ENCODE measurements around the gene USP13. TPM values are rescaled to one million over a fixed set of nuclear protein-coding genes. Genes with fewer than 3 reads are reported as not detected.
"Not testable (repeated sequence)": the region's sequence is repeated elsewhere in the genome, so short reads cannot be mapped to it uniquely, and the experiment has no call there.

The USP13 gene
- polyA plus RNA-seq, 3 donors: 0.31 to 1.6 (median 1.2) TPM

GRCh38 chr3:179681492-179682263, 28.8 kb downstream of the USP13 start:
- H2AFZ ChIP-seq (ENCODE audit: insufficient read depth, low read depth, low read length, poor library complexity, severe bottlenecking): peak overlapping the region; percentile 19
- H3K27ac ChIP-seq (ENCODE audit: low read depth in 1 of 2, low read length in 2 of 2): no peak overlapping the region
- Mint-ChIP-seq H3K4me3 (no peak overlapping the region), H3K27ac (no peak overlapping the region), H3K36me3 (peaks cover 0 to 6% of the 10 kb centered on the region in 2 donors), H3K9me3 (peaks cover 0 to 5% (median 0%) of the 10 kb centered on the region in 7 donors), H3K27me3 (ENCODE audit: low read depth in 3 of 3) (no peaks in the 10 kb centered on the region), H3K4me1 (no peaks in the 10 kb centered on the region)
- intact Hi-C loops (cut with micrococcal nuclease): no loop called here
- H3K4me2 ChIP-seq (replicated peaks; ENCODE audit: extremely low read depth, low read length, poor library complexity, severe bottlenecking): no peak overlapping the region
- no peaks in the 10 kb centered on the region for H4K20me1 ChIP-seq (ENCODE audit: insufficient read depth, low read length)
- 95% methylated on average over 9 of the region's 21 CpGs for WGBS (ENCODE audit: insufficient coverage)
- no peak for DNase-seq
- no peaks in the 10 kb centered on the region for H3K79me2 ChIP-seq (ENCODE audit: insufficient read depth, low read length)
- H3K9ac ChIP-seq (ENCODE audit: insufficient read depth, low read length, poor library complexity, severe bottlenecking): no peak overlapping the region
- H3K4me1 ChIP-seq (ENCODE audit: control insufficient read depth in 1 of 2, insufficient read depth in 2 of 2, low read length in 2 of 2): peaks cover 0 to 5% of the 10 kb centered on the region in 2 donors
- no peaks in the 10 kb centered on the region for H3K36me3 ChIP-seq (replicated peaks in 1 of 2; ENCODE audit: control insufficient read depth in 1 of 2, insufficient read depth in 2 of 2, low read length in 2 of 2)
- no peak overlapping the region for H3K4me3 ChIP-seq (replicated peaks in 1 of 3; ENCODE audit: low read depth in 2 of 3, low read length in 3 of 3)
- no peaks in the 10 kb centered on the region for H3K27me3 ChIP-seq (ENCODE audit: control insufficient read depth in 2 of 2, insufficient read depth in 2 of 2, low read length in 2 of 2)
- no peak for TF ChIP-seq CTCF (IDR thresholded peaks at IDR 0.05)
- H3K9me3 ChIP-seq (replicated peaks in 1 of 2; ENCODE audit: control insufficient read depth in 1 of 2, insufficient read depth in 1 of 2, low read length in 2 of 2): no peaks in the 10 kb centered on the region

GRCh38 chr3:179682426-179683080, 29.7 kb downstream of the USP13 start:
- H3K9me3 ChIP-seq (replicated peaks in 1 of 2; ENCODE audit: control insufficient read depth in 1 of 2, insufficient read depth in 1 of 2, low read length in 2 of 2): no peaks in the 10 kb centered on the region
- no peak overlapping the region for H2AFZ ChIP-seq (ENCODE audit: insufficient read depth, low read depth, low read length, poor library complexity, severe bottlenecking)
- DNase-seq: no peak
- no peaks in the 10 kb centered on the region for H3K27me3 ChIP-seq (ENCODE audit: control insufficient read depth in 2 of 2, insufficient read depth in 2 of 2, low read length in 2 of 2)
- Mint-ChIP-seq H3K27me3 (ENCODE audit: low read depth in 3 of 3) (no peaks in the 10 kb centered on the region), H3K36me3 (peaks cover 0 to 6% of the 10 kb centered on the region in 2 donors), H3K27ac (no peak overlapping the region), H3K4me1 (no peaks in the 10 kb centered on the region), H3K9me3 (peaks cover 0 to 5% (median 0%) of the 10 kb centered on the region in 7 donors), H3K4me3 (no peak overlapping the region)
- intact Hi-C loops (cut with micrococcal nuclease): no loop called here
- H3K79me2 ChIP-seq (ENCODE audit: insufficient read depth, low read length): no peaks in the 10 kb centered on the region
- no peak overlapping the region for H3K4me3 ChIP-seq (replicated peaks in 1 of 3; ENCODE audit: low read depth in 2 of 3, low read length in 3 of 3)
- H4K20me1 ChIP-seq (ENCODE audit: insufficient read depth, low read length): no peaks in the 10 kb centered on the region
- no peak for TF ChIP-seq CTCF (IDR thresholded peaks at IDR 0.05)
- H3K9ac ChIP-seq (ENCODE audit: insufficient read depth, low read length, poor library complexity, severe bottlenecking): no peak overlapping the region
- no peak overlapping the region for H3K27ac ChIP-seq (ENCODE audit: low read depth in 1 of 2, low read length in 2 of 2)
- H3K36me3 ChIP-seq (replicated peaks in 1 of 2; ENCODE audit: control insufficient read depth in 1 of 2, insufficient read depth in 2 of 2, low read length in 2 of 2): no peaks in the 10 kb centered on the region
- H3K4me2 ChIP-seq (replicated peaks; ENCODE audit: extremely low read depth, low read length, poor library complexity, severe bottlenecking): no peak overlapping the region
- WGBS (ENCODE audit: insufficient coverage): no CpG with 5 or more reads among the region's 4 CpGs
- peaks cover under 1 to 5% of the 10 kb centered on the region in 2 donors for H3K4me1 ChIP-seq (ENCODE audit: control insufficient read depth in 1 of 2, insufficient read depth in 2 of 2, low read length in 2 of 2)

DNA sequence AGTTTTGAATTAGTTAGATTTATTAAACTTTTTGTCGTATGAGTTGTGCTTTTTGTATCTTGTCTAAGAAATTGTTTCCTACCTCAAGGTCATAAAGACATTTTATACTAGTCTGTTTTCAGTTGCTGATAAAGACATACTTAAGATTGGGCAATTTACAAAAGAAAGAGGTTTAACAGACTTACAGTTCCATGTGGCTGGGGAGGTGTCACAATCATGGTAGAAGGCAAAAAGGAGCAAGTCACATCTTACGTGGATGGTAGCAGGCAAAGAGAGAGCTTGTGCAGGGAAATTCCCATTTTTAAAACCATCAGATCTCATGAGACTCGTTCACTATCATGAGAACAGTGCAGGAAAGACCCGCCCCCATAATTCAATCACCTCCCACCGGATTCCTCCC, 30.4 kb downstream of the USP13 start:
- WGBS (ENCODE audit: insufficient coverage): no CpG with 5 or more reads among the region's 5 CpGs
- not testable (repeated sequence) for H3K27ac Mint-ChIP-seq

More for the DNA sequence above, 30.4 kb downstream of the USP13 start:
- H3K27me3 Mint-ChIP-seq (ENCODE audit: low read depth in 3 of 3); H3K4me3 ChIP-seq (replicated peaks in 1 of 3; ENCODE audit: low read depth in 2 of 3, low read length in 3 of 3); DNase-seq; H3K4me3 Mint-ChIP-seq; H3K36me3 Mint-ChIP-seq; H3K9ac ChIP-seq (ENCODE audit: insufficient read depth, low read length, poor library complexity, severe bottlenecking); H3K79me2 ChIP-seq (ENCODE audit: insufficient read depth, low read length); H3K36me3 ChIP-seq (replicated peaks in 1 of 2; ENCODE audit: control insufficient read depth in 1 of 2, insufficient read depth in 2 of 2, low read length in 2 of 2); H3K27me3 ChIP-seq (ENCODE audit: control insufficient read depth in 2 of 2, insufficient read depth in 2 of 2, low read length in 2 of 2); H4K20me1 ChIP-seq (ENCODE audit: insufficient read depth, low read length); H3K4me1 Mint-ChIP-seq; intact Hi-C loops (cut with micrococcal nuclease); H2AFZ ChIP-seq (ENCODE audit: insufficient read depth, low read depth, low read length, poor library complexity, severe bottlenecking); H3K4me2 ChIP-seq (replicated peaks; ENCODE audit: extremely low read depth, low read length, poor library complexity, severe bottlenecking); H3K9me3 Mint-ChIP-seq; H3K9me3 ChIP-seq (replicated peaks in 1 of 2; ENCODE audit: control insufficient read depth in 1 of 2, insufficient read depth in 1 of 2, low read length in 2 of 2); H3K27ac ChIP-seq (ENCODE audit: low read depth in 1 of 2, low read length in 2 of 2): not testable (repeated sequence)
- H3K4me1 ChIP-seq (ENCODE audit: control insufficient read depth in 1 of 2, insufficient read depth in 2 of 2, low read length in 2 of 2): peaks cover 8 to 12% of the 10 kb centered on the region in 2 donors
